Measurements from ENCODE around the gene PLCB2. TPM values are rescaled to one million over a fixed set of nuclear protein-coding genes. Genes with fewer than 3 reads are reported as not detected.

Gene PLCB2
- total RNA-seq, 3 donors from 2014 or later (not counting 1 experiment from before 2014, with no cell fraction given) = 345 to 440 (median 432) TPM

DNA sequence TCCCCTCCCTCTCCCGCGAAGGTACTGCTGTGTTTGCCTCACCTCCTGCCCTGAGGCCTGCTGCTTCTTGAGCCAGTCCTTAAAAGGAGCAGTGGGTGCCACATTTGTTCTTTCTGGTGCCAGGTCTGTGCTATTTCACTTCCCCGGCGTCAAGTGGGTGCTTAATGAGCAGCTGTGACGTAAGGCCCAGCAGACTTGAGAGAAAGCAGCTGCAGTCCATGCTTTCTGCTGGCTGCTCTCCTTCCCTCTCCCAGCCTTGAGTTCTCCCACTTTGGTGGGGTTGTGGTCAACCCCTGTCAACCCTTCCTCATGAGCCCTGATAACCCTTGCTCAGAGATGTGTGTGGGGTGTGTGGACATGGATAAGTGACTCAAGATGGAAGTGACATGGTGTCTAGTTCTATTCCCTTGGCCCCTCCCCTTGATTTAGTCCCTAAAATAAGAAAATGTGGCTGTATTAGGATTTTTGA is 22.7 kb upstream of the PLCB2 start:
- DNase-seq = no peak
- Mint-ChIP-seq H3K4me3 (no peak overlapping the region), H3K9me3 (no peaks in the 10 kb centered on the region), H3K27me3 (ENCODE audit: low read depth in 2 of 2) (peaks cover 0 to 2% of the 10 kb centered on the region in 2 donors), H3K27ac (no peak overlapping the region), H3K36me3 (no peaks in the 10 kb centered on the region), H3K4me1 (peaks cover 23 to 43% of the 10 kb centered on the region in 2 donors)
- Histone ChIP-seq H3K27me3 (ENCODE audit: control insufficient read depth, insufficient read depth, low read length) (no peaks in the 10 kb centered on the region), H3K27ac (ENCODE audit: low read length) (no peak overlapping the region), H3K4me1 (ENCODE audit: control insufficient read depth, insufficient read depth, low read length) (peaks cover 37% of the 10 kb centered on the region), H3K9me3 (ENCODE audit: control insufficient read depth, insufficient read depth, low read length) (no peaks in the 10 kb centered on the region), H3K4me3 (ENCODE audit: low read length) (no peak overlapping the region), H3K36me3 (ENCODE audit: control insufficient read depth, insufficient read depth, low read length) (no peaks in the 10 kb centered on the region)
- WGBS (ENCODE audit: insufficient coverage) = 77% methylated on average over 5 of the region's 5 CpGs
- TF ChIP-seq, protein P1, sequence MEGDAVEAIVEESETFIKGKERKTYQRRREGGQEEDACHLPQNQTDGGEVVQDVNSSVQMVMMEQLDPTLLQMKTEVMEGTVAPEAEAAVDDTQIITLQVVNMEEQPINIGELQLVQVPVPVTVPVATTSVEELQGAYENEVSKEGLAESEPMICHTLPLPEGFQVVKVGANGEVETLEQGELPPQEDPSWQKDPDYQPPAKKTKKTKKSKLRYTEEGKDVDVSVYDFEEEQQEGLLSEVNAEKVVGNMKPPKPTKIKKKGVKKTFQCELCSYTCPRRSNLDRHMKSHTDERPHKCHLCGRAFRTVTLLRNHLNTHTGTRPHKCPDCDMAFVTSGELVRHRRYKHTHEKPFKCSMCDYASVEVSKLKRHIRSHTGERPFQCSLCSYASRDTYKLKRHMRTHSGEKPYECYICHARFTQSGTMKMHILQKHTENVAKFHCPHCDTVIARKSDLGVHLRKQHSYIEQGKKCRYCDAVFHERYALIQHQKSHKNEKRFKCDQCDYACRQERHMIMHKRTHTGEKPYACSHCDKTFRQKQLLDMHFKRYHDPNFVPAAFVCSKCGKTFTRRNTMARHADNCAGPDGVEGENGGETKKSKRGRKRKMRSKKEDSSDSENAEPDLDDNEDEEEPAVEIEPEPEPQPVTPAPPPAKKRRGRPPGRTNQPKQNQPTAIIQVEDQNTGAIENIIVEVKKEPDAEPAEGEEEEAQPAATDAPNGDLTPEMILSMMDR (IDR thresholded peaks at IDR 0.05) = no peak
- intact Hi-C loops (cut with micrococcal nuclease) = loop anchor here (10.0 kb wide), 1 partner anchor 116 kb away; no protein-coding TSS in a partner anchor
- ATAC-seq = no peak

DNA sequence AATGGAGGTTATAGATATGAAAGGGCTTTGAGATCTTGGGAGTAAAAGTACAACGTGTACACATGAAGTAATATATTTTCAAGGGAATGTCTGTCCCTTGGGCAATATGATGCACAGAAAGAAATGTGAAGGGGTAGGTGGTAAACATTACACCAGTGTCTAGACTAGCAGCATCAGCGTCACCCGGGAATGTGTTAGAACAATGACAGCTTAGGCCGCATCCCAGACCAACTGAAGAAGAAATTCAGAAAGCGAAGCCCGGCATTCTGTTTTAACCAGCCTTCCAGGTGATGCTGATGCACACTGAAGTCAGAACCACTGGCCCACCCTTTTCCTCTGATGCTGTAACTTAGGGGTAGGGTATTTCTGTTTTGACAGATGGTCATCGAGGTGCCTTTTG is 22.1 kb upstream of the PLCB2 start:
- no peak for DNase-seq
- Histone ChIP-seq H3K36me3 (ENCODE audit: control insufficient read depth, insufficient read depth, low read length) (no peaks in the 10 kb centered on the region), H3K27me3 (ENCODE audit: control insufficient read depth, insufficient read depth, low read length) (no peaks in the 10 kb centered on the region), H3K4me1 (ENCODE audit: control insufficient read depth, insufficient read depth, low read length) (peaks cover 39% of the 10 kb centered on the region), H3K27ac (ENCODE audit: low read length) (no peak overlapping the region), H3K4me3 (ENCODE audit: low read length) (no peak overlapping the region), H3K9me3 (ENCODE audit: control insufficient read depth, insufficient read depth, low read length) (no peaks in the 10 kb centered on the region)
- ATAC-seq = no peak
- Mint-ChIP-seq H3K36me3 (no peaks in the 10 kb centered on the region), H3K4me3 (no peak overlapping the region), H3K4me1 (peaks cover 29 to 49% of the 10 kb centered on the region in 2 donors), H3K9me3 (no peaks in the 10 kb centered on the region), H3K27me3 (ENCODE audit: low read depth in 2 of 2) (peaks cover 0 to 2% of the 10 kb centered on the region in 2 donors), H3K27ac (no peak overlapping the region)
- 92% methylated on average over 7 of the region's 7 CpGs for WGBS (ENCODE audit: insufficient coverage)
- intact Hi-C loops (cut with micrococcal nuclease) = loop anchor here (10.0 kb wide), 1 partner anchor 115 kb away; no protein-coding TSS in a partner anchor
- TF ChIP-seq, protein P1 (IDR thresholded peaks at IDR 0.05) = no peak

DNA sequence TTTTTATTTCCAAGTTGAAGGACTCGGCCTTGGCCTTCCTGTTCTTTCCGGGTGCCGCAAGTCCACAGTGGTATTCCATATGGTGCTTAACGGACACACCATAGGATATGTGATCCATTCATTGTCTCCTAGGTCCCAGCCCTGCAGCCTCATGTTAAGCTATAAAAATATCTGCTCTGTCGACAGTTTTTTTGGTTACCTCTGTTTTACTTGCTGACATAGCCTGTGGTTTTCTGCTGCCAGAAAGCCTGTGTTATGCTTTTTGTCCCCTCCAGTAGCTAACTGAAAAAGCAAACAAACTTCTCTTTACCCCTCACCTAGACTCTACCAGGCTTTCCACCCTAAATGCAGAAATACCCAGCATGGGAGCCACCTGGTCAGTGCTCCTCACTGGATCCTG is 21.0 kb upstream of the PLCB2 start:
- DNase-seq = no peak
- peaks cover 31 to 41% of the 10 kb centered on the region in 2 donors for H3K4me1 Mint-ChIP-seq
- H3K36me3 ChIP-seq (ENCODE audit: control insufficient read depth, insufficient read depth, low read length) = no peaks in the 10 kb centered on the region
- no peaks in the 10 kb centered on the region for H3K27me3 ChIP-seq (ENCODE audit: control insufficient read depth, insufficient read depth, low read length)
- H3K27ac Mint-ChIP-seq = no peak overlapping the region
- WGBS (ENCODE audit: insufficient coverage) = 69% methylated on average over 5 of the region's 5 CpGs
- H3K27me3 Mint-ChIP-seq (ENCODE audit: low read depth in 2 of 2) = peaks cover 0 to 2% of the 10 kb centered on the region in 2 donors
- TF ChIP-seq, protein P1 (IDR thresholded peaks at IDR 0.05) = no peak
- intact Hi-C loops (cut with micrococcal nuclease) = no loop called here
- no peaks in the 10 kb centered on the region for H3K9me3 ChIP-seq (ENCODE audit: control insufficient read depth, insufficient read depth, low read length)
- H3K4me3 ChIP-seq (ENCODE audit: low read length) = no peak overlapping the region
- H3K36me3 Mint-ChIP-seq = no peaks in the 10 kb centered on the region
- no peak overlapping the region for H3K27ac ChIP-seq (ENCODE audit: low read length)
- ATAC-seq = no peak
- H3K9me3 Mint-ChIP-seq = no peaks in the 10 kb centered on the region
- H3K4me3 Mint-ChIP-seq = no peak overlapping the region
- peaks cover 34% of the 10 kb centered on the region for H3K4me1 ChIP-seq (ENCODE audit: control insufficient read depth, insufficient read depth, low read length)

DNA sequence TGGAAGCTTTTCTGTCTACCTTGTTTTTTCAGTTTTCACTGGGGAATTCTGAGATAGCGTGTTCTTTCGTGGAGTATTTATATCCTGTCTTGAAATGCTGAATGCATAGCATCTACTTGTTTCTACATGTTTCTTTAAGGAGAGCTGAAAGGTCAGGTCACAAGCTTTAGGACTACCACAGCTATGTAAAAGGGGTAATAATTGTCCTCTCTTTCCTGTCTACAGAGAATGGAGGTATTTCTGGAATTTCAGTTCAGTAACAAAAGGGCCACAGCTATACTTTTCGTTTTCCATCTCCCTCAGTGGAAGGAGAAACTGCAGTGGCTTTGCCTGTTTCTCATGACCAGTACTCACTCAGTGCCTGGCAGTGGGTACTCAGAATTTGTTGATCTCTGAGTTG is 20.4 kb upstream of the PLCB2 start:
- 88% methylated on average over 3 of the region's 3 CpGs for WGBS (ENCODE audit: insufficient coverage)
- Mint-ChIP-seq H3K36me3 (no peaks in the 10 kb centered on the region), H3K9me3 (no peaks in the 10 kb centered on the region), H3K4me3 (no peak overlapping the region), H3K27me3 (ENCODE audit: low read depth in 2 of 2) (peaks cover 0 to 2% of the 10 kb centered on the region in 2 donors), H3K4me1 (peaks cover 33 to 40% of the 10 kb centered on the region in 2 donors), H3K27ac (no peak overlapping the region)
- DNase-seq (no peak), ATAC-seq (no peak)
- Histone ChIP-seq H3K27me3 (ENCODE audit: control insufficient read depth, insufficient read depth, low read length) (no peaks in the 10 kb centered on the region), H3K9me3 (ENCODE audit: control insufficient read depth, insufficient read depth, low read length) (no peaks in the 10 kb centered on the region), H3K36me3 (ENCODE audit: control insufficient read depth, insufficient read depth, low read length) (no peaks in the 10 kb centered on the region), H3K4me1 (ENCODE audit: control insufficient read depth, insufficient read depth, low read length) (peaks cover 29% of the 10 kb centered on the region), H3K27ac (ENCODE audit: low read length) (no peak overlapping the region), H3K4me3 (ENCODE audit: low read length) (no peak overlapping the region)
- intact Hi-C loops (cut with micrococcal nuclease) = no loop called here
- TF ChIP-seq, protein P1 (IDR thresholded peaks at IDR 0.05) = no peak
